ENCODE data around the gene CRB1.
A peak's percentile ranks its signal among the peaks of the same experiment; 100 is the strongest.
"Not testable (repeated sequence)": the region's sequence is repeated elsewhere in the genome, so short reads cannot be mapped to it uniquely, and the experiment has no call there.

The CRB1 gene

DNA sequence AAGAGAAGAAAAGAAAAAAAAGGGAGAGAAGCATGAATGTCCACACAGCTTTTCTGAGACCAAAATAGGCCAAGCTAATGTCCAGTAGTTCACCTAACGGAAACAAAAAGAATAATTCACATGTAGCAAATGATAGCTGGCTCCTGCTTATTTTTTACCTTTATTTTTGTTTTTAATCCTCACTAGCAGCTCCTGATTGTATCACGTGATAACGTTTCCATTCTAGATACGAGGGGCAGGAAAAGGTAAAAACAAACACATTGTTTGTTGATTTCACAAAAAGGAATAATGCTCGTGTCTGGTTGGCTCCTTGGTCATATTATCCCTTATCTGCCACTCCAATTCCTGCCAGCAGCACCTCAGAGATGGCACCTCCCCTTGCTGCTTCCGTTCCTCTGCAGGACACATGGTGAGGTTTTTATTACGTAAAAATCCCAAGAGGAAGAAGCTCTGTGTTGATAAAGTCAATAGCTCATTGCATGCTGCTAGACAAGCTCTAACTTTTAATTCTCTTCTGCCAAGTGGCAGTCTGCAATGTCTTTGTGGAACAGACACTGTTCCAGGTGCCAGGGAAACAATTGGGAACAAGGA lies 201.7 kb downstream of the CRB1 start:
- peaks cover 0 to 3% of the 10 kb centered on the region in 2 donors for H3K4me1 Mint-ChIP-seq (ENCODE audit: low read depth in 2 of 2)
- no peaks in the 10 kb centered on the region for H3K9me3 Mint-ChIP-seq
- no peak overlapping the region for H3K27ac Mint-ChIP-seq
- DNase-seq (no peak), ATAC-seq (replicated peaks) (no peak)
- peaks cover 8 to 19% of the 10 kb centered on the region in 2 donors for H3K27me3 Mint-ChIP-seq
- no peak overlapping the region for H3K4me3 Mint-ChIP-seq
- no peaks in the 10 kb centered on the region for H3K36me3 Mint-ChIP-seq (ENCODE audit: insufficient read depth)

DNA sequence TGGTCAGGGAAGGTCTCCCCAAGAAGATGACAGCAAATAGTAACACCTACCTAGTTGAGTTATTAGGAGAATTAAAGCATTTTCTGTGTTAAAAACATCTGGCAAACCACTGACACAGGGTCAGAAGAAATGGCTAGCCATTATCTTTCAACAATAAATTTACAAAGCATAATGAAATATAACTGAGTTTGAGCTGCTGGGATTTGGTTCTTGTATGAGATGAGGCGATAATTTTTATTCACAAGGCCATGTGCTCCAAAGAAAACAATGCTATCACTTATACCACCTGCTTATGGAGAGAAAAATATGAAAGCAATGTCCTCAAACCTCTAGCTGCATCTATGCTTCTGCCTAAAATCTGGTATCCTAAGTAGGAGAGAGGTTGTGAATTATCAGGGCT lies 202.3 kb downstream of the CRB1 start:
- Mint-ChIP-seq H3K9me3 (no peaks in the 10 kb centered on the region), H3K4me1 (ENCODE audit: low read depth in 2 of 2) (peaks cover 0 to 3% of the 10 kb centered on the region in 2 donors), H3K27ac (no peak overlapping the region), H3K36me3 (ENCODE audit: insufficient read depth) (no peaks in the 10 kb centered on the region), H3K27me3 (peaks cover 8 to 19% of the 10 kb centered on the region in 2 donors), H3K4me3 (no peak overlapping the region)
- ATAC-seq (replicated peaks): no peak
- no peak for DNase-seq

GRCh38 chr1:197471248-197471985 lies 203.4 kb downstream of the CRB1 start:
- DNase-seq (no peak), ATAC-seq (replicated peaks) (no peak)
- Mint-ChIP-seq H3K27me3 (peaks cover 8 to 19% of the 10 kb centered on the region in 2 donors), H3K27ac (no peak overlapping the region), H3K4me3 (no peak overlapping the region), H3K36me3 (ENCODE audit: insufficient read depth) (no peaks in the 10 kb centered on the region), H3K4me1 (ENCODE audit: low read depth in 2 of 2) (peaks cover 0 to 3% of the 10 kb centered on the region in 2 donors), H3K9me3 (no peaks in the 10 kb centered on the region)

GRCh38 chr1:197472141-197472540 lies 204.1 kb downstream of the CRB1 start:
- no peaks in the 10 kb centered on the region for H3K9me3 Mint-ChIP-seq
- peaks cover 8 to 23% of the 10 kb centered on the region in 2 donors for H3K27me3 Mint-ChIP-seq
- H3K4me3 Mint-ChIP-seq: no peak overlapping the region
- H3K36me3 Mint-ChIP-seq (ENCODE audit: insufficient read depth): no peaks in the 10 kb centered on the region
- no peak overlapping the region for H3K27ac Mint-ChIP-seq
- peaks cover 0 to 3% of the 10 kb centered on the region in 2 donors for H3K4me1 Mint-ChIP-seq (ENCODE audit: low read depth in 2 of 2)
- ATAC-seq (replicated peaks): no peak
- no peak for DNase-seq

DNA sequence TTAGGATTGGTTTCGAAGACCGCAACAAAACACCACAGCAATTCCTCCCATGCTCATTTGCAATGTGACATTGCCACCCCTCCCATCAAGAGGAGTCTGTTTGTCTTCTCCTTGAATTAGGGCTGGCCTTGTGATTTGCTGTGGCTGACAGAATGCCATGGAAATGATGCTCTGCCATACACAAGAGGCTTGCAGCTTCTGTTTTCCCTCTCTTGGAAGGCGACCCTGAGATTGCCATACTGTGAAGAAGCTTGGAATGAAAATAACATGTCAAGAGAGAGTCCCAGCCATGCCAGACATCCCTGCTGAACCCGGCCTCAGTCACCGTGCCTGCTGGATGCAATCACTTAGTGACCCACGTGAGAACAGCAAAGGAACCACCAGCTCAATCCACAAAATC lies 212.4 kb downstream of the CRB1 start:
- ATAC-seq (replicated peaks) (no peak), DNase-seq (no peak)
- H3K27ac Mint-ChIP-seq: no peak overlapping the region
- no peaks in the 10 kb centered on the region for H3K36me3 Mint-ChIP-seq (ENCODE audit: insufficient read depth)
- peaks cover 6 to 22% of the 10 kb centered on the region in 2 donors for H3K27me3 Mint-ChIP-seq
- no peak overlapping the region for H3K4me3 Mint-ChIP-seq
- peaks cover 4 to 9% of the 10 kb centered on the region in 2 donors for H3K4me1 Mint-ChIP-seq (ENCODE audit: low read depth in 2 of 2)
- H3K9me3 Mint-ChIP-seq: no peaks in the 10 kb centered on the region

- Mint-ChIP-seq H3K9me3 (no peaks in the 10 kb centered on the region), H3K27me3 (peaks cover 12 to 24% of the 10 kb centered on the region in 2 donors), H3K27ac (peak overlapping the region in 1 of 2 donors; percentile 59), H3K4me1 (ENCODE audit: low read depth in 2 of 2) (peaks cover 4 to 9% of the 10 kb centered on the region in 2 donors), H3K4me3 (no peak overlapping the region), H3K36me3 (ENCODE audit: insufficient read depth) (no peaks in the 10 kb centered on the region)
- ATAC-seq (replicated peaks): peak; percentile 58
- no peak for DNase-seq
Measured at GRCh38 chr1:197481101-197481500, 213.0 kb downstream of the CRB1 start.

DNA sequence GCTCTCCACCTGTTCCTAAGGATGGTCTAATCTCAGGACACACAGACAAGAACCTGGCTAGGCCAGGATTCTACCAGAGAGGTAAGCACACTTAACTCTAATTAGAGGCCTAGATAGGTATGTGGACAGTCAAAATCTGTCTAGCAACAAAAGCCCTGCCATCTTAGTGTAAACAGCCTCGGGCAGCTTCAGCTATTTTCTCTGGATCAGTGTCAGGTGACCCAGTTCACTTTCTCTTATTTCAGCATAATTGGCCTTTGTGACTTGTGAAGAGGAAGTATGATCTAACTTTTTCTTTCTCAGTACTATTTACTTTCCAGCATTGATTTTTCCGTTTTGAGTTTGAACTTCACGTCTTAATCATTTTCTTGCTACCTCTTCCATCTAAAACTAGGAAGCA lies 217.7 kb downstream of the CRB1 start:
- H3K27ac Mint-ChIP-seq: no peak overlapping the region
- H3K9me3 Mint-ChIP-seq: no peaks in the 10 kb centered on the region
- no peak for DNase-seq
- peaks cover 26 to 58% of the 10 kb centered on the region in 2 donors for H3K27me3 Mint-ChIP-seq
- no peak for ATAC-seq (replicated peaks)
- no peak overlapping the region for H3K4me3 Mint-ChIP-seq
- peaks cover 4 to 9% of the 10 kb centered on the region in 2 donors for H3K4me1 Mint-ChIP-seq (ENCODE audit: low read depth in 2 of 2)
- peaks cover 3% of the 10 kb centered on the region for H3K36me3 Mint-ChIP-seq (ENCODE audit: insufficient read depth)

GRCh38 chr1:197486946-197487345 lies 218.9 kb downstream of the CRB1 start:
- no peak for DNase-seq
- peaks cover 38 to 68% of the 10 kb centered on the region in 2 donors for H3K27me3 Mint-ChIP-seq
- no peak overlapping the region for H3K27ac Mint-ChIP-seq
- H3K4me3 Mint-ChIP-seq: no peak overlapping the region
- peaks cover 3% of the 10 kb centered on the region for H3K36me3 Mint-ChIP-seq (ENCODE audit: insufficient read depth)
- H3K9me3 Mint-ChIP-seq: no peaks in the 10 kb centered on the region
- no peak for ATAC-seq (replicated peaks)
- H3K4me1 Mint-ChIP-seq (ENCODE audit: low read depth in 2 of 2): no peaks in the 10 kb centered on the region

DNA sequence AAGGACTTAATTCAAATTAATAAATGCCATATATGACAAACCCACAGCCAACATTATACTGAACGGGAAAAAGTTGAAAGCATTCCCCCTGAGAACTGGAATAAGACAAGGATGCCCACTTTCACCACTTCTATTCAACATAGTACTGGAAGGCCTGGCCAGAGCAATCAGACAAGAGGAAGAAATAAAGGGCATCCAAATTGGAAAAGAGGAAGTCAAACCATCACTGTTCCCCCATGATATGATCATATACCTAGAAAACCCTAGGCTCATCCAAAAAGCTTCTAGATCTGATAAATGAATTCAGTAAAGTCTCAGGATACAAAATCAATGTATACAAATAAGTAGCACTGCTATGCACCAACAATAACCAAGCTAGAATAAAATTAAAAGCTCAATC lies 223.5 kb downstream of the CRB1 start:
- H3K36me3 Mint-ChIP-seq (ENCODE audit: insufficient read depth); DNase-seq; ATAC-seq (replicated peaks); H3K27ac Mint-ChIP-seq; H3K9me3 Mint-ChIP-seq; H3K4me1 Mint-ChIP-seq (ENCODE audit: low read depth in 2 of 2); H3K4me3 Mint-ChIP-seq: not testable (repeated sequence)
- peaks cover 43 to 59% of the 10 kb centered on the region in 2 donors for H3K27me3 Mint-ChIP-seq

- H3K4me1 Mint-ChIP-seq (ENCODE audit: low read depth in 2 of 2): no peaks in the 10 kb centered on the region
- H3K9me3 Mint-ChIP-seq: no peaks in the 10 kb centered on the region
- no peak overlapping the region for H3K4me3 Mint-ChIP-seq
- H3K36me3 Mint-ChIP-seq (ENCODE audit: insufficient read depth): no peaks in the 10 kb centered on the region
- DNase-seq: no peak
- H3K27ac Mint-ChIP-seq: no peak overlapping the region
- no peak for ATAC-seq (replicated peaks)
- peaks cover 9 to 20% of the 10 kb centered on the region in 2 donors for H3K27me3 Mint-ChIP-seq
Measured at GRCh38 chr1:197496722-197497121, 228.7 kb downstream of the CRB1 start.

- peaks cover 0 to 2% of the 10 kb centered on the region in 2 donors for H3K4me1 Mint-ChIP-seq (ENCODE audit: low read depth in 2 of 2)
- H3K36me3 Mint-ChIP-seq (ENCODE audit: insufficient read depth): peaks cover 15% of the 10 kb centered on the region
- no peaks in the 10 kb centered on the region for H3K27me3 Mint-ChIP-seq
- DNase-seq: no peak
- no peak for ATAC-seq (replicated peaks)
- H3K4me3 Mint-ChIP-seq: no peak overlapping the region
- H3K9me3 Mint-ChIP-seq: no peaks in the 10 kb centered on the region
- H3K27ac Mint-ChIP-seq: no peak overlapping the region
Measured at GRCh38 chr1:197510691-197511378, 242.8 kb downstream of the CRB1 start.

DNA sequence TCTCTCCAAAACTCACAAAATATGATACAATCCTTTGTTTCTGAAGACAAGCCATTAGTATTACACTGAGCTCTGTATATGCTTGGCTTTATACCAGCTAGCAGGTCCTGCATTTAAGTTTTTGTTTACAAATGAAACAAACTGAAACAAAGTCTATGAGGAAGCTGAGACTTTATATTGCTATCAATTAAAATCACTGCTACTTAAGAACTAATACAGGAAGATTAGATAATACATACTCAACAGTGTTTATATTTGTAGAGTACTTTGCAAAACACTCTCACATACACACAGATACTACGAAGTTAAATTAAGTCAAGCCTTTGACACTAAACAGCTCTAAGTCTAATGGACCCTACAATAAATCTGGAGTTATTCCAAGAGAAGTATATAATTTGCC lies 247.4 kb downstream of the CRB1 start:
- ATAC-seq (replicated peaks): no peak
- Mint-ChIP-seq H3K4me1 (ENCODE audit: low read depth in 2 of 2) (peaks cover 0 to 2% of the 10 kb centered on the region in 2 donors), H3K4me3 (no peak overlapping the region), H3K36me3 (ENCODE audit: insufficient read depth) (peaks cover 9% of the 10 kb centered on the region), H3K9me3 (no peaks in the 10 kb centered on the region), H3K27me3 (no peaks in the 10 kb centered on the region), H3K27ac (no peak overlapping the region)
- DNase-seq: no peak

GRCh38 chr1:197519741-197520334 lies 251.8 kb downstream of the CRB1 start:
- DNase-seq (no peak), ATAC-seq (replicated peaks) (peak; percentile 41)
- Mint-ChIP-seq H3K27me3 (no peaks in the 10 kb centered on the region), H3K9me3 (no peaks in the 10 kb centered on the region), H3K27ac (no peak overlapping the region), H3K36me3 (ENCODE audit: insufficient read depth) (no peaks in the 10 kb centered on the region), H3K4me1 (ENCODE audit: low read depth in 2 of 2) (peaks cover 0 to 1% of the 10 kb centered on the region in 2 donors), H3K4me3 (no peak overlapping the region)

All from effector memory CD8-positive, alpha-beta T cell (primary cell).